Uterus (tissue), 2 donors: ENCODE data around the gene FADS3.

ENCODE experiments used
- CTCF ChIP-seq, 4 experiments: fragments of 200-600 bp in 2 of 4; fragments of 450-650 bp in 2 of 4; sonication (generic) in 2 of 4; IDR thresholded peaks; one replicate each; pipeline ENCODE4 v1.5.1; 2016 to 2019; ENCODE audit warnings: antibody characterized with exemption in 4 of 4, mild to moderate bottlenecking in 2 of 4, moderate library complexity in 1 of 4
- POLR2A ChIP-seq, 2 donors: fragments of 450-650 bp; IDR thresholded peaks; one replicate each; pipeline ENCODE4 v1.6.1; 2016; ENCODE audit warnings: antibody characterized with exemption in 2 of 2, mild to moderate bottlenecking in 1 of 2, moderate library complexity in 1 of 2

GRCh38 chr11:61907871-61908729, 16.8 kb upstream of the FADS3 start:
- TF ChIP-seq CTCF (IDR thresholded peaks at IDR 0.05) (no peak), POLR2A (IDR thresholded peaks at IDR 0.05) (no peak)
